Mesendoderm (in vitro differentiated cells): Measurements from ENCODE around the gene BAIAP2L1.

Source experiments
- DNase-seq: peaks from one replicate; pipeline ENCODE4 v3.0.0; 2013
- H2AK5ac ChIP-seq: 2 replicates; pipeline ENCODE4 v1.6.1; 2013; ENCODE audit warnings: low read length, inconsistent platforms
- H2BK120ac ChIP-seq: 2 replicates; pipeline ENCODE4 v1.6.1; 2013; ENCODE audit warnings: low read depth, mild to moderate bottlenecking, low read length, moderate library complexity, mixed read lengths
- H2BK15ac ChIP-seq: replicated peaks from 2 replicates; pipeline ENCODE4 v1.6.1; 2013; ENCODE audit warnings: low read depth, mild to moderate bottlenecking, moderate library complexity
- H2BK5ac ChIP-seq: 2 replicates; pipeline ENCODE4 v1.6.1; 2013; ENCODE audit warnings: low read length, inconsistent platforms
- H3K18ac ChIP-seq: 2 replicates; pipeline ENCODE4 v1.6.1; 2013; ENCODE audit warnings: mild to moderate bottlenecking, low read length, mixed read lengths
- H3K23ac ChIP-seq: one replicate; pipeline ENCODE4 v1.6.1; 2013; ENCODE audit warnings: low read length
- H3K27ac ChIP-seq: 2 replicates; pipeline ENCODE4 v1.5.1; 2013; ENCODE audit warnings: low read depth, mild to moderate bottlenecking, inconsistent platforms, low read length, moderate library complexity
- H3K27me3 ChIP-seq: 2 replicates; pipeline ENCODE4 v1.6.1; 2013; ENCODE audit warnings: low read length, control low read depth, mild to moderate bottlenecking, inconsistent platforms; ENCODE audit not compliant: insufficient read depth, poor library complexity
- H3K36me3 ChIP-seq: 2 replicates; pipeline ENCODE4 v1.6.1; 2013; ENCODE audit warnings: low read length, inconsistent platforms; ENCODE audit not compliant: control insufficient read depth, insufficient read depth
- H3K4ac ChIP-seq: one replicate; pipeline ENCODE4 v1.6.1; 2013; ENCODE audit warnings: low read depth, mild to moderate bottlenecking, low read length, moderate library complexity
- H3K4me1 ChIP-seq: 2 replicates; pipeline ENCODE4 v1.6.1; 2013; ENCODE audit warnings: low read depth, low read length, inconsistent platforms; ENCODE audit not compliant: control insufficient read depth
- H3K4me2 ChIP-seq: 2 replicates; pipeline ENCODE4 v1.6.1; 2013; ENCODE audit warnings: low read length
- H3K4me3 ChIP-seq: 2 replicates; pipeline ENCODE4 v1.5.1; 2013; ENCODE audit warnings: mild to moderate bottlenecking, low read length
- H3K56ac ChIP-seq: one replicate; pipeline ENCODE4 v1.6.1; 2013; ENCODE audit warnings: low read length
- H3K79me1 ChIP-seq: 2 replicates; pipeline ENCODE4 v1.6.1; 2013; ENCODE audit warnings: low read length, inconsistent platforms
- H3K79me2 ChIP-seq: 2 replicates; pipeline ENCODE4 v1.6.1; 2013; ENCODE audit warnings: mild to moderate bottlenecking, low read length; ENCODE audit not compliant: control insufficient read depth, insufficient read depth
- H3K9ac ChIP-seq: 2 replicates; pipeline ENCODE4 v1.6.1; 2013; ENCODE audit warnings: low read length, inconsistent platforms
- H4K5ac ChIP-seq: one replicate; pipeline ENCODE4 v1.6.1; 2013; ENCODE audit warnings: low read length
- H4K8ac ChIP-seq: one replicate; pipeline ENCODE4 v1.6.1; 2013; ENCODE audit warnings: low read depth, mild to moderate bottlenecking, control low read depth, low read length, moderate library complexity
- WGBS: extraction: QIAGEN DNeasy Blood & Tissue Kit; methylation state at CpG from one replicate; pipeline ENCODE4 v1.1.7; 2013; ENCODE audit warnings: low lambda C conversion rate, missing lambda C conversion rate; ENCODE audit not compliant: insufficient coverage; ENCODE audit errors: extremely low coverage; 5-methylcytosine and 5-hydroxymethylcytosine counted together

The BAIAP2L1 gene

DNA sequence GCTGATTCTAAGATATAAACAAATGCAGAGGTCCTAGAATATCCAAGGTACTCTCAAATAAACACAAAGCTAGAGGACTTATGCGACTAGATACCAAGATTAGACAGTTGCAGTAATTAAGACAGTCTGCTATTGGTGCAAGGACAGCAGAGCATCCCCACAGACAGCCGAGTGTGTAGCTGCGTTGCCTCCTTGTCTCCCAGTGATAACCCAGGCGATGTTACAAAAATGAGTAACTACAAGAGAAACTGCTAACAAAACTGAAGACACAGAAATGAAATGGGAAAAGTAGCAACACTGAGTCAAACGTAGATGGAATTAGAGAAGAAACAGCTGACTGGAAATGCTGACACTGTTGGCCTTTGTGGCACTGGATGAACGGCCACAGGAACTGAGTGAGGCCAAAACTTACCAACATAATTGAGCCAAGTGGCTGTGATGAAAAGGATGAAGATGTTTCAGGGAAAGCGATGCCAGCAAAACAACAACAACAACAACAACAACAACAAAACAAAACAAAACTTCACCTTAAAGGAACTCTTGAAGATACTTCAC, 54.3 kb downstream of the BAIAP2L1 start:
- no peak overlapping the region for H3K56ac ChIP-seq
- H3K4me2 ChIP-seq: no peak overlapping the region
- no peaks in the 10 kb centered on the region for H3K36me3 ChIP-seq
- H3K27me3 ChIP-seq: no peaks in the 10 kb centered on the region
- no peak overlapping the region for H4K8ac ChIP-seq
- no peak for DNase-seq
- H3K4me3 ChIP-seq: no peak overlapping the region
- H2AK5ac ChIP-seq: no peak overlapping the region
- H3K79me2 ChIP-seq: no peaks in the 10 kb centered on the region
- H2BK120ac ChIP-seq: no peak overlapping the region
- no peak overlapping the region for H3K27ac ChIP-seq
- no peak overlapping the region for H3K9ac ChIP-seq
- no peak overlapping the region for H4K5ac ChIP-seq
- no peak overlapping the region for H3K18ac ChIP-seq
- WGBS: no CpG with 5 or more reads among the region's 7 CpGs
- peaks cover 11% of the 10 kb centered on the region for H3K79me1 ChIP-seq
- no peak overlapping the region for H2BK5ac ChIP-seq
- no peaks in the 10 kb centered on the region for H3K4me1 ChIP-seq
- no peak overlapping the region for H3K23ac ChIP-seq
- H3K4ac ChIP-seq: no peak overlapping the region
- no peak overlapping the region for H2BK15ac ChIP-seq

DNA sequence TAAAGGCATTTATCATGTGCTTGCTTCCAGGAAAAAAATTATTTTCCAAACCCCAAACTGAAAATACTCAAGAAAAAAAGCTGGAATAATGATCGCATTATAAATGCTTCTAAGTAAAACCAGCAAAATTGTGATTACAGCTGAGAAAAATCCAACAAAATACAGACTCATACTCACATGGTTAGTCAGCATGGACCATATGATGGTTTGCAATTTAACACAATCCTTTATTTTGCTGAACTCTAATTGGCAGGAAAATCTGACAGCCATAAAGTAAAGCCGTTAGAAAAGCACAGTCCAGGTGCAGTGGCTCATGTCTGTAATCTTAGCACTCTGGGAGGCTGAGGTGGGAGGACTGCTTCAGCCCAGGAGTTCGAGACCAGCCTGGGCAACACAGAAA, 59.8 kb downstream of the BAIAP2L1 start:
- DNase-seq: no peak

DNA sequence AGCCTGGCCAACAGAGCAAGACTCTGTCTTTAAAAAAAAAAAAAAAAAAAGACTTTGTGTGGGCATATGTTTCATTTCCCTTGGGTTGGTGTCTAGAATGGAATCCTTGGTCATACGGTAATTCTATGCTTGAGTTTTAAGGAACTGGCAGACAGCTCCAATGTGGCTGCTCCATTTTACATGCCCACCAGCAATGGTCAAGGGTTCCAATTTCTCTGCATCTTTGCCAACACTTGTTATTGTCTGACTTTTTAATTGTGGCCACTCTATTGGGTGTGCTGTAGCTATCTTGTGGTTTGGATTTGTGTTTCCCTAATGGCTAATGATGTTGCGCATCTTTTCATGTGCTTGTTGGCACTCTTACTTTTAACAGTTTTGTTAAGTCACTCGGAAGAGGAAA, 61.8 kb downstream of the BAIAP2L1 start:
- Histone ChIP-seq H3K79me1 (peaks cover 4% of the 10 kb centered on the region), H3K36me3 (no peaks in the 10 kb centered on the region), H2BK5ac (no peak overlapping the region), H2BK15ac (no peak overlapping the region), H3K27ac (no peak overlapping the region), H3K56ac (no peak overlapping the region), H3K4me1 (no peaks in the 10 kb centered on the region), H4K8ac (no peak overlapping the region), H4K5ac (no peak overlapping the region), H3K18ac (no peak overlapping the region), H3K4ac (no peak overlapping the region), H3K4me3 (no peak overlapping the region), H3K4me2 (no peak overlapping the region), H3K79me2 (no peaks in the 10 kb centered on the region), H3K23ac (no peak overlapping the region), H2BK120ac (no peak overlapping the region), H3K27me3 (no peaks in the 10 kb centered on the region), H2AK5ac (no peak overlapping the region), H3K9ac (no peak overlapping the region)
- DNase-seq: no peak
- no CpG with 5 or more reads among the region's 3 CpGs for WGBS

More for the DNA sequence above, 59.8 kb downstream of the BAIAP2L1 start:
- no peak overlapping the region for H3K4ac ChIP-seq
- H3K56ac ChIP-seq: no peak overlapping the region
- no peak overlapping the region for H3K4me3 ChIP-seq
- no peak overlapping the region for H4K5ac ChIP-seq
- WGBS: no CpG with 5 or more reads among the region's 3 CpGs
- H2BK5ac ChIP-seq: no peak overlapping the region
- H3K4me1 ChIP-seq: no peaks in the 10 kb centered on the region
- H4K8ac ChIP-seq: no peak overlapping the region
- H3K27ac ChIP-seq: no peak overlapping the region
- no peak overlapping the region for H3K4me2 ChIP-seq
- no peaks in the 10 kb centered on the region for H3K36me3 ChIP-seq
- H2AK5ac ChIP-seq: no peak overlapping the region
- no peaks in the 10 kb centered on the region for H3K27me3 ChIP-seq
- no peak overlapping the region for H2BK15ac ChIP-seq
- no peaks in the 10 kb centered on the region for H3K79me2 ChIP-seq
- no peak overlapping the region for H3K23ac ChIP-seq
- H3K9ac ChIP-seq: no peak overlapping the region
- H2BK120ac ChIP-seq: no peak overlapping the region
- H3K79me1 ChIP-seq: peaks cover 4% of the 10 kb centered on the region
- H3K18ac ChIP-seq: no peak overlapping the region

DNA sequence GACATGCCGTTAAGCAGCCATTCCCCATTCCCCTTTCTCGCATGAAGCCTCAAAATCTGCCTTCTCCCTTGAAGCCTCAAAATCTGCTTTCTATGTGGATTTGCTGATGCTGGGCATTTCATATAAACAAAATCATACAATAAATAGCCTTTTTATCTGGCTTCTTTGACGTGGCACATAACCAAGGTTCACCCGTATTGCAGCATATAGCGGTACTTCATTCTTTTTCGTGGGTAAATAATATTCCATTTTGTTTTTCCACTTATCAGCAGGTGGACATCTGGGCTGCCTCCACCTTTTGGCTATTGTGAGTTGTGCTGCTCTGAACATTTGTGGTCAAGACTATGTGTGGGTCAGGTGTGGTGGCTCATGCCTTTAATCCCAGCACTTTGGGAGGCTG, 62.4 kb downstream of the BAIAP2L1 start:
- H3K56ac ChIP-seq: no peak overlapping the region
- no peak overlapping the region for H3K27ac ChIP-seq
- no peak overlapping the region for H3K9ac ChIP-seq
- H2BK120ac ChIP-seq: no peak overlapping the region
- H3K23ac ChIP-seq: no peak overlapping the region
- H4K5ac ChIP-seq: no peak overlapping the region
- H3K27me3 ChIP-seq: no peaks in the 10 kb centered on the region
- no peak overlapping the region for H2BK5ac ChIP-seq
- H3K18ac ChIP-seq: no peak overlapping the region
- H2AK5ac ChIP-seq: no peak overlapping the region
- no peak overlapping the region for H4K8ac ChIP-seq
- no peak overlapping the region for H3K4me2 ChIP-seq
- no peaks in the 10 kb centered on the region for H3K4me1 ChIP-seq
- H3K79me1 ChIP-seq: no peaks in the 10 kb centered on the region
- DNase-seq: no peak
- no peak overlapping the region for H3K4me3 ChIP-seq
- no CpG with 5 or more reads among the region's 6 CpGs for WGBS
- no peaks in the 10 kb centered on the region for H3K36me3 ChIP-seq
- no peaks in the 10 kb centered on the region for H3K79me2 ChIP-seq
- no peak overlapping the region for H2BK15ac ChIP-seq
- H3K4ac ChIP-seq: no peak overlapping the region

DNA sequence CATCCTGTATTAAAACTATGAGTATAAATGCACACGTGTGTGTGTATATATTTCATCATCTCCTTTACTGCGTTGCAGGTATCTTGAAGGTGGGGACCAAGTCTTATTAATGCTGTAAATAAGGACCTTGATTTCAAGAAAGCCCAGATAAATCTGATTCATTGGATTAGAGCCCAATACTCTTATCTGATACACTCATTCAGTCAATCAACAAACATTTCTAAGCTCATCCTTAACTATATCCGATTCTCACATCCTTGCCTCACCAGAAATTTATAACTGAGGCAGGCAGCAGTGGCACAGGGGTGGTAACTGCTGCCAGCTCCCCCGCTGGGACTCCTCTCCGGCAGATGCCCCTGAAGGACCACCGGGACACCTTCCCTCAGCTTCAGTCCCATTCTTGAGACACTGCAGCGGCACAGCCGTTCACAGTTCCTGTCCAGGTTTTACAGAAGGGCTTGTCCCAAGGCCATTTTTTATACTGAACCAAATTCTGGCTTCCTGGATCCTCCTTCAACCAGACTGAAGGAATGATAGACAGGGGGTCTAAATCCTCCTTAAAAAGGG, 65.4 kb downstream of the BAIAP2L1 start:
- peaks cover 2% of the 10 kb centered on the region for H3K79me1 ChIP-seq
- no peak overlapping the region for H4K5ac ChIP-seq
- no peak overlapping the region for H2BK5ac ChIP-seq
- no peak overlapping the region for H3K56ac ChIP-seq
- WGBS: no CpG with 5 or more reads among the region's 8 CpGs
- H3K18ac ChIP-seq: no peak overlapping the region
- no peak overlapping the region for H3K4ac ChIP-seq
- H3K36me3 ChIP-seq: no peaks in the 10 kb centered on the region
- H3K4me2 ChIP-seq: no peak overlapping the region
- no peak overlapping the region for H2BK120ac ChIP-seq
- H2AK5ac ChIP-seq: no peak overlapping the region
- no peaks in the 10 kb centered on the region for H3K79me2 ChIP-seq
- H3K27ac ChIP-seq: no peak overlapping the region
- no peak for DNase-seq
- no peak overlapping the region for H4K8ac ChIP-seq
- no peak overlapping the region for H3K9ac ChIP-seq
- no peaks in the 10 kb centered on the region for H3K4me1 ChIP-seq
- no peak overlapping the region for H2BK15ac ChIP-seq
- H3K4me3 ChIP-seq: no peak overlapping the region
- no peaks in the 10 kb centered on the region for H3K27me3 ChIP-seq
- no peak overlapping the region for H3K23ac ChIP-seq

DNA sequence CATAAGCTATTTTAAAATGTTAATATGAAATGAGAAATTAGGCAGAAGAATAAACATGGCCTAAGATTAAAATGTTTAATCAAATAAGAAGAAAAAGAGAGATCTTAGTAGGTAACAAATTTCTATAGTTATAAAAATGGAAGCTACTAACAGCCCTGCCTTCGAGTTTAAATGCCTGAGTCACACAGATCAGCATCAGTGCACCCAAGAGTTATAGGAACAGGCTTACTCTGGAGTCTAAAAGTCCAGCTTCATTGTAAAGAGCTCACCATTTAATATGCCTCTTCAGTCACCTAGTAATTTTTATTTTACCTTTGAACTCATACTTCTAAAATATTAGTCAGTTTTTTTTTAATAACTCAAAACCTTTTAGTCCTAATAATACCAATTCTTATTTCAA, 66.8 kb downstream of the BAIAP2L1 start:
- H2BK15ac ChIP-seq: no peak overlapping the region
- H2AK5ac ChIP-seq: no peak overlapping the region
- H4K8ac ChIP-seq: no peak overlapping the region
- H2BK5ac ChIP-seq: no peak overlapping the region
- H3K23ac ChIP-seq: no peak overlapping the region
- H2BK120ac ChIP-seq: no peak overlapping the region
- no peak for DNase-seq
- H3K4me2 ChIP-seq: no peak overlapping the region
- no peak overlapping the region for H3K4ac ChIP-seq
- H3K9ac ChIP-seq: no peak overlapping the region
- peaks cover 8% of the 10 kb centered on the region for H3K4me1 ChIP-seq
- H3K56ac ChIP-seq: no peak overlapping the region
- no peak overlapping the region for H3K18ac ChIP-seq
- no peaks in the 10 kb centered on the region for H3K36me3 ChIP-seq
- H3K27ac ChIP-seq: no peak overlapping the region
- H3K27me3 ChIP-seq: no peaks in the 10 kb centered on the region
- H3K4me3 ChIP-seq: no peak overlapping the region
- no CpG with 5 or more reads among the region's 1 CpG for WGBS
- H3K79me2 ChIP-seq: no peaks in the 10 kb centered on the region
- no peak overlapping the region for H4K5ac ChIP-seq
- peaks cover 6% of the 10 kb centered on the region for H3K79me1 ChIP-seq
